ENCODE measurements around the gene ALX3. TPM values are rescaled to one million over a fixed set of nuclear protein-coding genes. Genes with fewer than 3 reads are reported as not detected.
A peak's percentile ranks its signal among the peaks of the same experiment; 100 is the strongest.

Gene ALX3
- total RNA-seq, 1 donor from 2014 or later, result not detected

DNA sequence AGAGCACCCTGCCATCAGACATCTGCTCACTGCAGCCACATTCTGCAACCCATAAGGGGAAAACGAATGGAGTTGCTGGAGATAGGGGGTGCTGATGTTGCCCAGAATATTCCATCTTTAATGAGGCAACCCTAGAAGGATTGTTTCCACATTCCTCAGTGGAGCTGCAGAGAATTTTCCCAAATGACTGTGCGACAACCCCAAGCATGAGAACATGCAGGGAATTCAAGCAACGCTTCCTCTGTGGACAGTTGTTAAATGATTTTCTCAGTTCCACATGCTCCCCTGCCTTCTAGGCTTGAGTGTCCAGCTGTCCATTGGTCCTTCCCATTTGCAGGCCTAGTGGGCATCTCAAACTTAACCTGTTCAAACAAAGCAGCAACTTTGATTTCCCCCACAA is 21.3 kb upstream of the ALX3 start:
- Histone ChIP-seq H3K27ac (ENCODE audit: low read depth, low read length) (no peak overlapping the region), H3K9ac (ENCODE audit: low read length) (no peak overlapping the region), H3K4me2 (ENCODE audit: low read length) (no peak overlapping the region), H3K9me3 (ENCODE audit: insufficient read depth, low read depth, low read length) (no peaks in the 10 kb centered on the region), H3K36me3 (ENCODE audit: insufficient read depth, low read length) (no peaks in the 10 kb centered on the region), H2AFZ (ENCODE audit: low read depth, low read length) (no peak overlapping the region), H3K4me3 (ENCODE audit: insufficient read depth, low read depth, low read length) (no peak overlapping the region), H4K20me1 (ENCODE audit: insufficient read depth, low read length) (no peaks in the 10 kb centered on the region), H3K79me2 (ENCODE audit: insufficient read depth, low read length) (no peaks in the 10 kb centered on the region), H3K27me3 (ENCODE audit: insufficient read depth, low read length) (peaks cover 50% of the 10 kb centered on the region), H3K4me1 (ENCODE audit: insufficient read depth, low read length) (no peaks in the 10 kb centered on the region)
- Mint-ChIP-seq H3K9me3 (ENCODE audit: unreplicated experiment) (no peaks in the 10 kb centered on the region), H3K4me1 (ENCODE audit: low read depth, unreplicated experiment) (peaks cover 20% of the 10 kb centered on the region), H3K36me3 (ENCODE audit: low read depth, unreplicated experiment) (peaks cover 4% of the 10 kb centered on the region), H3K4me3 (ENCODE audit: unreplicated experiment) (no peak overlapping the region), H3K27ac (ENCODE audit: unreplicated experiment) (no peak overlapping the region), H3K27me3 (ENCODE audit: low read depth, unreplicated experiment) (peaks cover 69% of the 10 kb centered on the region)
- no peak for TF ChIP-seq EZH2 (IDR thresholded peaks at IDR 0.05; ENCODE audit: insufficient read depth, low read length)
- TF ChIP-seq, protein P1, sequence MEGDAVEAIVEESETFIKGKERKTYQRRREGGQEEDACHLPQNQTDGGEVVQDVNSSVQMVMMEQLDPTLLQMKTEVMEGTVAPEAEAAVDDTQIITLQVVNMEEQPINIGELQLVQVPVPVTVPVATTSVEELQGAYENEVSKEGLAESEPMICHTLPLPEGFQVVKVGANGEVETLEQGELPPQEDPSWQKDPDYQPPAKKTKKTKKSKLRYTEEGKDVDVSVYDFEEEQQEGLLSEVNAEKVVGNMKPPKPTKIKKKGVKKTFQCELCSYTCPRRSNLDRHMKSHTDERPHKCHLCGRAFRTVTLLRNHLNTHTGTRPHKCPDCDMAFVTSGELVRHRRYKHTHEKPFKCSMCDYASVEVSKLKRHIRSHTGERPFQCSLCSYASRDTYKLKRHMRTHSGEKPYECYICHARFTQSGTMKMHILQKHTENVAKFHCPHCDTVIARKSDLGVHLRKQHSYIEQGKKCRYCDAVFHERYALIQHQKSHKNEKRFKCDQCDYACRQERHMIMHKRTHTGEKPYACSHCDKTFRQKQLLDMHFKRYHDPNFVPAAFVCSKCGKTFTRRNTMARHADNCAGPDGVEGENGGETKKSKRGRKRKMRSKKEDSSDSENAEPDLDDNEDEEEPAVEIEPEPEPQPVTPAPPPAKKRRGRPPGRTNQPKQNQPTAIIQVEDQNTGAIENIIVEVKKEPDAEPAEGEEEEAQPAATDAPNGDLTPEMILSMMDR (IDR thresholded peaks at IDR 0.05; ENCODE audit: insufficient read depth, low read depth, low read length), result no peak
- no peak for FAIRE-seq
- DNase-seq (ENCODE audit: low read depth), result no peak

DNA sequence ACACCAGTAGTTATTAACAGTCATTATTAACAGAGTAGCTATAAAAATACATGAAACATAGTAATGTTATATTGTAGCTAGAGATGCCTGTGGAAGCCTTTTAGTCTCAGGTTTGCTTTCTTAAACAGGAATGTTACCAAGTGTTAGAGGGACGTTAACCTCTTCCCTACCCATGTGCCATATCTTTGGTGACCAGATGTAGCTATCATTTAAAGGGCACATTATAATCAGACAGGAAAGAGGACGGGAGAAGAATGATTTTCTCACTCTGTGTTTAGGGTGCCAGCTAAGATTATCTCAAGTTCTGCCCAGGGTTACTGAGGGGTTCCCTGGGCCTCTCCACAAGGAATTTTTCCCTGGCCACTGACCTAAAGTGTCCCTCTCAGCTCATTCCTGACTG is 20.9 kb upstream of the ALX3 start:
- H3K4me3 ChIP-seq (ENCODE audit: insufficient read depth, low read depth, low read length), result no peak overlapping the region
- H4K20me1 ChIP-seq (ENCODE audit: insufficient read depth, low read length), result no peaks in the 10 kb centered on the region
- Mint-ChIP-seq H3K9me3 (ENCODE audit: unreplicated experiment) (no peaks in the 10 kb centered on the region), H3K36me3 (ENCODE audit: low read depth, unreplicated experiment) (peaks cover 4% of the 10 kb centered on the region), H3K27me3 (ENCODE audit: low read depth, unreplicated experiment) (peaks cover 69% of the 10 kb centered on the region), H3K4me1 (ENCODE audit: low read depth, unreplicated experiment) (peaks cover 22% of the 10 kb centered on the region), H3K4me3 (ENCODE audit: unreplicated experiment) (no peak overlapping the region), H3K27ac (ENCODE audit: unreplicated experiment) (no peak overlapping the region)
- no peak for DNase-seq (ENCODE audit: low read depth)
- no peak overlapping the region for H3K9ac ChIP-seq (ENCODE audit: low read length)
- TF ChIP-seq, protein P1 (IDR thresholded peaks at IDR 0.05; ENCODE audit: insufficient read depth, low read depth, low read length), result no peak
- TF ChIP-seq EZH2 (IDR thresholded peaks at IDR 0.05; ENCODE audit: insufficient read depth, low read length), result no peak
- H3K4me2 ChIP-seq (ENCODE audit: low read length), result no peak overlapping the region
- H3K9me3 ChIP-seq (ENCODE audit: insufficient read depth, low read depth, low read length), result no peaks in the 10 kb centered on the region
- no peak for FAIRE-seq
- peaks cover 54% of the 10 kb centered on the region for H3K27me3 ChIP-seq (ENCODE audit: insufficient read depth, low read length)
- H3K27ac ChIP-seq (ENCODE audit: low read depth, low read length), result no peak overlapping the region
- H3K4me1 ChIP-seq (ENCODE audit: insufficient read depth, low read length), result no peaks in the 10 kb centered on the region
- no peaks in the 10 kb centered on the region for H3K36me3 ChIP-seq (ENCODE audit: insufficient read depth, low read length)
- H3K79me2 ChIP-seq (ENCODE audit: insufficient read depth, low read length), result no peaks in the 10 kb centered on the region
- H2AFZ ChIP-seq (ENCODE audit: low read depth, low read length), result no peak overlapping the region

DNA sequence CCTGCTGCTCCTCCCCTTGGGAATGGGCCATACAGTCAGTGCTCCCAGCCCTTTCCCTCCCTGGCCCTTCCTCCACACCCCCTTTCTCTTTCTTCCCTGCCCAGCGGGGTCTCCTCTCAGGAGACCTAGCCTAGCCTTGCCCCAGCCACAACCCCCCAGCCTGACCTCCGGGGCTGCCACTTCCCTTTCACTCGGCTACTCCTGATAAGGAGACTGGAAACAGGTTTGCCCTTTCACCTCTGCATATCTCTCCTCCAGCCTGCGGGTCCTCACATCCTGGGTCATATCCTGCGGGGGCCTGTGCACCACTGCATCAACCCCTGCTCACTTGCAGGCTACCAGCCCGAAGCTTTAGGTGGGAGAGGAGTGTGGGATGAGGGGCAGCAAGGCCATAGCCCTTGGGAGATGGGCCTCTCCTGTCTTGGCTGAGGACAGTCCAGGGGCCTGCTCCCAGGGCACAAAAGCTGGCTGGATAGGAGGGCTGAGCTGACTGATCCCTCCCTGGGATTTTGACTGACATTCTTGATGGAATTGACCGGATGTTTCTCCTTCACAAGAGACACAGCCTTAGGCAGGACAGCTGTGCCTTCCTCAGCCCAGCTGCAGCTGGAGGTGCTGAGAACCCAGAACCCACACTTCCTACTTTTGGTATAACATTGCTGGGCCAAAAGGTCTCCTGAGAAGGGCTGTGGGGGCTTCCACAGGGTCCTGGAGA is 19.2 kb upstream of the ALX3 start:
- Histone ChIP-seq H3K27me3 (ENCODE audit: insufficient read depth, low read length) (peaks cover 69% of the 10 kb centered on the region), H3K4me2 (ENCODE audit: low read length) (no peak overlapping the region), H3K4me1 (ENCODE audit: insufficient read depth, low read length) (peaks cover 2% of the 10 kb centered on the region), H3K9ac (ENCODE audit: low read length) (no peak overlapping the region), H4K20me1 (ENCODE audit: insufficient read depth, low read length) (no peaks in the 10 kb centered on the region), H3K79me2 (ENCODE audit: insufficient read depth, low read length) (no peaks in the 10 kb centered on the region), H3K9me3 (ENCODE audit: insufficient read depth, low read depth, low read length) (no peaks in the 10 kb centered on the region), H2AFZ (ENCODE audit: low read depth, low read length) (no peak overlapping the region), H3K36me3 (ENCODE audit: insufficient read depth, low read length) (no peaks in the 10 kb centered on the region), H3K4me3 (ENCODE audit: insufficient read depth, low read depth, low read length) (no peak overlapping the region), H3K27ac (ENCODE audit: low read depth, low read length) (no peak overlapping the region)
- Mint-ChIP-seq H3K27me3 (ENCODE audit: low read depth, unreplicated experiment) (peaks cover 74% of the 10 kb centered on the region), H3K4me3 (ENCODE audit: unreplicated experiment) (peak overlapping the region; percentile 25), H3K4me1 (ENCODE audit: low read depth, unreplicated experiment) (peaks cover 23% of the 10 kb centered on the region), H3K9me3 (ENCODE audit: unreplicated experiment) (no peaks in the 10 kb centered on the region), H3K36me3 (ENCODE audit: low read depth, unreplicated experiment) (peaks cover 4% of the 10 kb centered on the region), H3K27ac (ENCODE audit: unreplicated experiment) (no peak overlapping the region)
- TF ChIP-seq, protein P1 (IDR thresholded peaks at IDR 0.05; ENCODE audit: insufficient read depth, low read depth, low read length), result no peak
- TF ChIP-seq EZH2 (IDR thresholded peaks at IDR 0.05; ENCODE audit: insufficient read depth, low read length), result no peak
- DNase-seq (ENCODE audit: low read depth) (no peak), FAIRE-seq (no peak)

Measured in astrocyte (in vitro differentiated cells and primary cell).